OCI-LY7 (cell line): ENCODE data around the gene RGS10. TPM values are rescaled to one million over a fixed set of nuclear protein-coding genes. Genes with fewer than 3 reads are reported as not detected.

Experiments
- BruUV-seq: library from RNA; stranded (reverse); fragments of 400-500 nt; replicated peaks from 2 replicates; lab custom pipeline; 2021; lab: Mats Ljungman, UMichigan
- CTCF ChIA-PET: fragments of 300-600 bp; sonication (Branson Sonifier 250); formaldehyde crosslinking; loops from one replicate; lab custom pipeline; 2022; ENCODE audit warnings: antibody characterized with exemption; ENCODE audit not compliant: unreplicated experiment; lab: Charles Lee
- POLR2A ChIA-PET: fragments of 300-600 bp; sonication (Branson Sonifier 250); formaldehyde crosslinking; loops from one replicate; lab custom pipeline; 2022; ENCODE audit warnings: antibody characterized with exemption; lab: Charles Lee
- DNase-seq: peaks from one replicate; pipeline ENCODE4 v3.0.0-alpha.2; 2015; ENCODE audit warnings: low spot score
- H2AFZ ChIP-seq: fragments of 200-600 bp; sonication (generic), shearing (Covaris generic); 2 replicates; pipeline ENCODE4 v1.6.1; 2014; ENCODE audit warnings: mild to moderate bottlenecking, antibody characterized with exemption, low read length, moderate library complexity
- H3K27ac ChIP-seq: fragments of 200-600 bp; sonication (generic); 2 replicates; pipeline ENCODE4 v1.5.1; 2014; ENCODE audit warnings: mixed run types, low read depth, mild to moderate bottlenecking, moderate library complexity, low read length, inconsistent platforms; ENCODE audit not compliant: poor library complexity, severe bottlenecking
- H3K36me3 ChIP-seq: fragments of 200-600 bp; sonication (generic); 2 replicates; pipeline ENCODE4 v1.6.1; 2014; ENCODE audit warnings: mild to moderate bottlenecking, antibody characterized with exemption, low read length, moderate library complexity, mixed read lengths; ENCODE audit not compliant: insufficient read depth
- H3K4me1 ChIP-seq: fragments of 200-600 bp; sonication (generic); 2 replicates; pipeline ENCODE4 v1.5.1; 2014; ENCODE audit warnings: mild to moderate bottlenecking, low read length; ENCODE audit not compliant: insufficient read depth, poor library complexity, severe bottlenecking
- H3K4me2 ChIP-seq: fragments of 200-600 bp; sonication (generic); 2 replicates; pipeline ENCODE4 v1.6.1; 2014; ENCODE audit warnings: mild to moderate bottlenecking, low read length
- H3K4me3 ChIP-seq: fragments of 200-600 bp; sonication (generic); 2 replicates; pipeline ENCODE4 v1.5.1; 2014; ENCODE audit warnings: mild to moderate bottlenecking, low read depth, low read length; ENCODE audit not compliant: poor library complexity, severe bottlenecking
- H3K79me2 ChIP-seq: fragments of 200-600 bp; sonication (generic); 2 replicates; pipeline ENCODE4 v1.6.1; 2016; ENCODE audit warnings: low read depth, mild to moderate bottlenecking, low read length, moderate library complexity, mixed read lengths; ENCODE audit not compliant: insufficient read depth
- H3K9me2 ChIP-seq: fragments of 200-600 bp; sonication (generic); 2 replicates; pipeline ENCODE4 v1.6.1; 2016; ENCODE audit warnings: mild to moderate bottlenecking, low read length, mixed read lengths; ENCODE audit not compliant: insufficient read depth
- H3K9me3 ChIP-seq: fragments of 200-600 bp; sonication (generic); 2 replicates; pipeline ENCODE4 v1.6.1; 2014; ENCODE audit warnings: mild to moderate bottlenecking, mixed run types, low read length, mixed read lengths
- H4K20me1 ChIP-seq: fragments of 200-600 bp; sonication (generic); 2 replicates; pipeline ENCODE4 v1.6.1; 2014; ENCODE audit warnings: mild to moderate bottlenecking, antibody characterized with exemption, low read length, moderate library complexity, mixed read lengths; ENCODE audit not compliant: insufficient read depth
- EZH2phosphoT487 ChIP-seq: fragments of 200-600 bp; sonication (generic); IDR thresholded peaks from 2 replicates; pipeline ENCODE4 v1.6.1; 2018; ENCODE audit warnings: low read depth, borderline replicate concordance, mild to moderate bottlenecking, mixed run types, antibody characterized with exemption, low read length, moderate library complexity, mixed read lengths
- intact Hi-C: fragments of 100-400 bp; cut with micrococcal nuclease; formaldehyde crosslinking; loops from one replicate; pipeline ENCODE4 v1.10.0; 2022; ENCODE audit not compliant: unreplicated experiment
- total RNA-seq, 2 experiments: library from RNA; depleted of rRNA in 1 of 2; stranded (reverse); fragments of >200 nt in 1 of 2; shearing (Covaris generic) in 1 of 2; gene quantifications; 2 replicates each; pipeline ENCODE4 v1.2.3, GENCODE V29; 2014 to 2022
- TF ChIP-seq, protein P1 (sequence below): fragments of 200-600 bp; sonication (generic); conservative IDR thresholded peaks from 2 replicates; pipeline ENCODE4 v1.5.1; 2014; ENCODE audit warnings: mild to moderate bottlenecking, antibody characterized with exemption, low read length, moderate library complexity, mixed read lengths

RGS10 gene
- total RNA-seq, 2 experiments from 2014 or later, result 22.5 to 45.2 TPM

DNA sequence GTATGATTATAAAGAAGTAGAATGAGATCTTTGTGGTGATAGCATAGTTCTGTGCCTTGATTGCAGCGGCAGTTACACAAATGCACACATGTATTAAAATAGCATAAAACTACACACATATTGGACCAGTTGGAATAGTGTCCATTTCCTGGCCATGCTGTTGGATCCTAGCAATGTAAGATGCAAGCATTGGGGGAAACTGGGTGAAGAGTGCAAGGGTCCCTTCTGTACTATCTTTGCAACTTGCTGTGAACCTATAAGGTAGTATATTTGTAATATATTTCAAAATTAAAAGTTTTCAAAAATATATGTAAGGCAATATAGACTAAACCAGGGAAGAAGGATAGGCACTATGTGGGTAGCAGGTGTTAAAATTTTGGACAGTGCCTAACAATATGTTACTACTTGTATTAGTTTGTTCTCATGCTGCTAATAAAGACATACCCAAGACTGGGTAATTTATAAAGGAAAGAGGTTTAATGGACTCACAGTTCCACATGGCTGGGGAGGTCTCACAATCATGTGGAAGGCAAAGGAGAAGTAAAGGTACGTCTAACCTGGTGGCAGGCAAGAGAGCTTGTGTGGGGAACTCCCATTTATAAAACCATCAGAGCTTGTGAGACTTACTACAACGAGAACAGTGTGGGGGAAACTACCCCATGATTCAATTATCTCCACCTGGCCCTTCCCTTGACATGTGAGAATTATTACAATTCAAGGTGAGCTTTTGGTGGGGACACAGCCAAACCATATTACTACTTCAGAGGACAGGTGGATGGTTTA is 71.4 kb downstream of the RGS10 start:
- ChIA-PET CTCF (no interaction called here), POLR2A (interaction anchor here (0.7 to 1.4 kb wide), 3 partner anchors 17 to 169 kb away, joined by 3 to 4 read pairs (median 3); no protein-coding TSS in a partner anchor)
- intact Hi-C loops, result no loop called here

DNA sequence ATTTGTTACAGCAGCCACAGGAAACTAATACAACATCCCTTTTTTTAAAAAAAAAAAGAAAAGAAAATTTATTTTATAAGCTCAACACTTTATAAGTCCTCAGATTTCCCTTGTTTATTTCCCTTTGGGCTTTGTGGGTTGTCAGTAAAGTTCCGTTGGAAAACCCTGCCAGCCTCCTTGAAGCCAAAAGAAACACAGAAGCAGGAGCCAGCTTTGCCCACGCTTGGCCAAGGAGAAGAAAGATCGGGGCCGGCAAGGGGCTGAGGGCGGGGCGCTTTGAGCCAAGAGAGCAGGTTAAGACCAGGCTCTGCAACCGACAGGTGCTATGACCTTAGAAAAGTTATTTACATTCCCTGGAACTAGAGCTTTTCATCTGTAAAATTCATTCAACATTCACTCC is 72.7 kb downstream of the RGS10 start:
- Histone ChIP-seq H3K4me1 (no peaks in the 10 kb centered on the region), H3K4me3 (no peak overlapping the region), H4K20me1 (no peaks in the 10 kb centered on the region), H3K9me2 (no peaks in the 10 kb centered on the region), H3K27ac (no peak overlapping the region), H3K4me2 (no peak overlapping the region), H2AFZ (no peak overlapping the region), H3K79me2 (no peaks in the 10 kb centered on the region), H3K9me3 (no peaks in the 10 kb centered on the region), H3K36me3 (no peaks in the 10 kb centered on the region)
- ChIA-PET CTCF (no interaction called here), POLR2A (interaction anchor here (0.7 to 1.0 kb wide), 2 partner anchors 47 to 168 kb away, joined by 3 to 4 read pairs; no protein-coding TSS in a partner anchor)
- intact Hi-C loops, result no loop called here
- DNase-seq, result no peak
- TF ChIP-seq EZH2phosphoT487, result no peak
- TF ChIP-seq, protein P1, sequence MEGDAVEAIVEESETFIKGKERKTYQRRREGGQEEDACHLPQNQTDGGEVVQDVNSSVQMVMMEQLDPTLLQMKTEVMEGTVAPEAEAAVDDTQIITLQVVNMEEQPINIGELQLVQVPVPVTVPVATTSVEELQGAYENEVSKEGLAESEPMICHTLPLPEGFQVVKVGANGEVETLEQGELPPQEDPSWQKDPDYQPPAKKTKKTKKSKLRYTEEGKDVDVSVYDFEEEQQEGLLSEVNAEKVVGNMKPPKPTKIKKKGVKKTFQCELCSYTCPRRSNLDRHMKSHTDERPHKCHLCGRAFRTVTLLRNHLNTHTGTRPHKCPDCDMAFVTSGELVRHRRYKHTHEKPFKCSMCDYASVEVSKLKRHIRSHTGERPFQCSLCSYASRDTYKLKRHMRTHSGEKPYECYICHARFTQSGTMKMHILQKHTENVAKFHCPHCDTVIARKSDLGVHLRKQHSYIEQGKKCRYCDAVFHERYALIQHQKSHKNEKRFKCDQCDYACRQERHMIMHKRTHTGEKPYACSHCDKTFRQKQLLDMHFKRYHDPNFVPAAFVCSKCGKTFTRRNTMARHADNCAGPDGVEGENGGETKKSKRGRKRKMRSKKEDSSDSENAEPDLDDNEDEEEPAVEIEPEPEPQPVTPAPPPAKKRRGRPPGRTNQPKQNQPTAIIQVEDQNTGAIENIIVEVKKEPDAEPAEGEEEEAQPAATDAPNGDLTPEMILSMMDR, result no peak
- no TSS peak for BruUV-seq

More for the DNA sequence above, 71.4 kb downstream of the RGS10 start:
- BruUV-seq, result no TSS peak
- Histone ChIP-seq H3K9me2 (no peaks in the 10 kb centered on the region), H3K36me3 (no peaks in the 10 kb centered on the region), H4K20me1 (no peaks in the 10 kb centered on the region), H3K4me2 (no peak overlapping the region), H3K4me1 (no peaks in the 10 kb centered on the region), H3K27ac (no peak overlapping the region), H3K9me3 (no peaks in the 10 kb centered on the region), H3K79me2 (no peaks in the 10 kb centered on the region), H3K4me3 (no peak overlapping the region), H2AFZ (no peak overlapping the region)
- TF ChIP-seq, protein P1, result no peak
- TF ChIP-seq EZH2phosphoT487, result no peak
- DNase-seq, result no peak

DNA sequence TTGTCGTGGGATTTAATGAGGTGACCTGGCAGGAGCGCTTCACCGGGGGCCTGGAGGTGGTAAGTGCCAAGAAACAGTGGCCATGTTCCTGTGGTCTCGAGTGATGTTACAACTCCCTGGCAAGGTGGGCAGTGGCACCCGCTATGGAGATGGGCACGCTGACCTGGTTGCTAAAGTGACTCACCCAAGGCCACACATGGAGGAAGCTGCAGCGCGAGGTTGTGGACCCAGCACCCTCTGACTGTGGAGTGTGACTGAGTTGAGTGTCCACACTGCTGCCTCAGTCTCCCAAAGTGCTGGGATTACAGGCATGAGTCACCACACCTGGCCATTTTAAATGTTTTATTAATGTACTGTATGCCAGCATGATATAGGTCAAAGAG is 73.2 kb downstream of the RGS10 start:
- Histone ChIP-seq H3K36me3 (no peaks in the 10 kb centered on the region), H3K4me1 (no peaks in the 10 kb centered on the region), H3K27ac (no peak overlapping the region), H3K4me3 (no peak overlapping the region), H3K79me2 (no peaks in the 10 kb centered on the region), H3K4me2 (no peak overlapping the region), H3K9me3 (no peaks in the 10 kb centered on the region), H2AFZ (no peak overlapping the region), H3K9me2 (no peaks in the 10 kb centered on the region), H4K20me1 (no peaks in the 10 kb centered on the region)
- CTCF ChIA-PET, result no interaction called here
- BruUV-seq, result no TSS peak
- intact Hi-C loops, result no loop called here
- no peak for DNase-seq
- TF ChIP-seq EZH2phosphoT487, result no peak
- TF ChIP-seq, protein P1, result no peak
- POLR2A ChIA-PET, result interaction anchor here (0.7 kb wide), 1 partner anchor 46 kb away, joined by 4 read pairs; no protein-coding TSS in a partner anchor
